GM21526 (cell line): ENCODE data around the gene SENP3.

Source experiments
- ATAC-seq: cut with Tn5 transposase; IDR thresholded peaks from one replicate; pipeline ENCODE4 v1.9.1; 2021; ENCODE audit warnings: moderate library complexity; ENCODE audit not compliant: unreplicated experiment, low FRiP score

SENP3 gene

GRCh38 chr17:7575481-7575883 lies 13.8 kb downstream of the SENP3 start:
- ATAC-seq, result no peak

- ATAC-seq, result no peak
Measured at GRCh38 chr17:7575959-7576358, 14.2 kb downstream of the SENP3 start.

GRCh38 chr17:7576432-7576937 lies 14.8 kb downstream of the SENP3 start:
- ATAC-seq, result no peak

DNA sequence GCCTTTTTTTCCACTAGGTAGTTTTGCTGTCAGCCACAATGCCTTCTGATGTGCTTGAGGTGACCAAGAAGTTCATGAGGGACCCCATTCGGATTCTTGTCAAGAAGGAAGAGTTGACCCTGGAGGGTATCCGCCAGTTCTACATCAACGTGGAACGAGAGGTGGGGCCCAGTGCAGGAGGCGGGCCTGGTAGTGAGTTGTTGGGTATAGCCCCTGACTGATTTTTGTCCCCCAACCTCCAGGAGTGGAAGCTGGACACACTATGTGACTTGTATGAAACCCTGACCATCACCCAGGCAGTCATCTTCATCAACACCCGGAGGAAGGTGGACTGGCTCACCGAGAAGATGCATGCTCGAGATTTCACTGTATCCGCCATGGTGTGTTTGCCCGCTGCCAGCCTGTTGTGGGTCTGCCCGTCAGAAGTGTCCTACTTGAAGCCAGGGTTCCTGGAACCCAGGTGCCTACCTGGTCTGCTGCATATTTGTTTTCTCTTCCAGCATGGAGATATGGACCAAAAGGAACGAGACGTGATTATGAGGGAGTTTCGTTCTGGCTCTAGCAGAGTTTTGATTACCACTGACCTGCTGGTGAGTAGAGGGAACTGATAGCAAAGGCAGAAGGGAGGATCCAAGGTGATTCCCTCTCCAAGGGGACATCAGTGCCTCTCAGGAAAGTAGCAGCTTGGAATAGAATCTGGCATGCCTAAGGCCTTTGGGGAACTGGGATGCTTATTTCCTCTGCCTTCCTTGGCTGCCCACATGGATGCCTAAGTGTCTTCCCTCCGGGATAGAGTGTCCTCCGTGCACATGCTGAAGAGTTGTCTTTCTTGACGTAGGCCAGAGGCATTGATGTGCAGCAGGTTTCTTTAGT lies 15.8 kb downstream of the SENP3 start:
- ATAC-seq, result no peak

- ATAC-seq, result no peak
Measured at GRCh38 chr17:7579001-7579833, 17.5 kb downstream of the SENP3 start, which contains the start of gene CD68. Gene CD68, plus strand, starts transcription at chr17:7579638. Its CDS starts 40 bp downstream, at chr17:7579678.

DNA sequence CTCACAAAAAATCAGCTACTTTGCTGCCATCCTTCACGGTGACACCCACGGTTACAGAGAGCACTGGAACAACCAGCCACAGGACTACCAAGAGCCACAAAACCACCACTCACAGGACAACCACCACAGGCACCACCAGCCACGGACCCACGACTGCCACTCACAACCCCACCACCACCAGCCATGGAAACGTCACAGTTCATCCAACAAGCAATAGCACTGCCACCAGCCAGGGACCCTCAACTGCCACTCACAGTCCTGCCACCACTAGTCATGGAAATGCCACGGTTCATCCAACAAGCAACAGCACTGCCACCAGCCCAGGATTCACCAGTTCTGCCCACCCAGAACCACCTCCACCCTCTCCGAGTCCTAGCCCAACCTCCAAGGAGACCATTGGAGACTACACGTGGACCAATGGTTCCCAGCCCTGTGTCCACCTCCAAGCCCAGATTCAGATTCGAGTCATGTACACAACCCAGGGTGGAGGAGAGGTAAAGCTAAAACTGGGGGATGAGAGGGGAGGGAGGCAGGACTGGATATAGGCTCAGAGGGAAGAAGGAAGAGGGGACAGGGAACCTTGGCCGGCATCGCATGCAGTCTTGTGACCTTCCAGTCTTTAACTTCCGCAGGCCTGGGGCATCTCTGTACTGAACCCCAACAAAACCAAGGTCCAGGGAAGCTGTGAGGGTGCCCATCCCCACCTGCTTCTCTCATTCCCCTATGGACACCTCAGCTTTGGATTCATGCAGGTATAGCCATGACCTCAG lies 18.3 kb downstream of the SENP3 start:
- ATAC-seq, result no peak

DNA sequence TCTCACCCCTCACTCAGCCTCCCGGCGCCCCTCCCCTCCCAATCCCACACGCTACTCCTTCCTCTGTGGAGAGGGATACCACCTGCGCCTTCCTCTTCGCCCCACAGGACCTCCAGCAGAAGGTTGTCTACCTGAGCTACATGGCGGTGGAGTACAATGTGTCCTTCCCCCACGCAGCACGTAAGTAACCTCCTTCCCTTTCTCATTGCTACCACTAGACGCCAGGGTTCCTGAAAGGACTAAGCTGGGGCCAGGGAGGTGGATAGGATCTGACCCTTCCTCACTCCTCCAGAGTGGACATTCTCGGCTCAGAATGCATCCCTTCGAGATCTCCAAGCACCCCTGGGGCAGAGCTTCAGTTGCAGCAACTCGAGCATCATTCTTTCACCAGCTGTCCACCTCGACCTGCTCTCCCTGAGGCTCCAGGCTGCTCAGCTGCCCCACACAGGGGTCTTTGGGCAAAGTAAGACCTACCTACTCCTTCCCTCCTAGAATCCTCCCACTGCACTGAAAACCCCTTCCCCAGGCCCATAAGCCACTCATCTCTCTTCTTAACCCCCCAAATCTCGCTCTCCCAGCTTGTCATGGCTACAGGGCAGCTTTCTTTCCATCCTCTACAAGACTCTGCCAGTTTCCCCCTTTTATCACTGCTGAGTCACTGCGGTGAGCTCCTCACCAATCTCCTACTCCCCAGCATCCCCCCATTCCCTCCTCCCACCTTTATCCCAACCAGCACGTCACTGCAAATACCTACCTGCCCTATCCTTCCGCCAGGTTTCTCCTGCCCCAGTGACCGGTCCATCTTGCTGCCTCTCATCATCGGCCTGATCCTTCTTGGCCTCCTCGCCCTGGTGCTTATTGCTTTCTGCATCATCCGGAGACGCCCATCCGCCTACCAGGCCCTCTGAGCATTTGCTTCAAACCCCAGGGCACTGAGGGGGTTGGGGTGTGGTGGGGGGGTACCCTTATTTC lies 19.2 kb downstream of the SENP3 start:
- no peak for ATAC-seq

DNA sequence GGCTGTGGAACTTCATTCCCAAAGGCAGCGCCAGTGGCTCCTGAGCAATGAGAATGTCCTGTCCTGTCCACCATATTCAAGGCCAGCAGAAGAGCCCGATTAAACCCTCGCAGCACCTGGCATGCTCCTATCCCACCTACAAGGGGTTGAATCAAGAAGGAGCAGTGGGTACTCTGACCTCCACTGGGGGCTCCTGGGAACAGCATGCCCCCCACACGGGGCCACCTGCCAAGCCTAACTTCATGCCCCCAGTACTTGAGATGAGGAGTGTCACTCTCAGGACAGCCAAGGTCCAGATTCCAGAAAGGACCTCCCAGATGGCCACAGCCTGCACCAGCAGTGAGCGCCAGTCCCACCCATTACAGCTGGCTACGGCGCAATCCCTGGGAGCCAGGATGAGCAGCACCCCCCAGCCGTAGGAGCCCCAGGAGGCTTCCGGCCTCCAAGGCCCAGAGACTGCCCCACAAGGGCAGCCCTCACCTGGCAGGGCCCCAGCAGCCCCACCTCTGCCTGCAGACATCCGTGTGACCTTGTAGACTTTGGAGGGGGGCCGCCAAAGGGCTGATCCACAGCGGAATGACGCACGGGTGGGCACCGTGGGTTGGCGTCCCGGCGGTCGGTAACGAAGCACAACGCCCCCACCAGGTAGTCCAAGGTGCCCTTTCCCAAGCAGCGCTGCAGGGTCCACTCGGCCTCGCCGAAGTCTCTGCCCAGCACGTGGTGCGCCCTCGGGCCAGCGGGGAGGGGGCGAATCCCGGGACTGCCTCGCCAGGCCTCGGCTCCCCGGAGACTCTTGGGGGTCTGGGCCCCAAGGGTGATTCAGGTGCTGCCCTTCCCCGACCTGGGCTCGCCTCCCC lies 20.9 kb downstream of the SENP3 start:
- ATAC-seq, result no peak

GRCh38 chr17:7583253-7584109 lies 21.8 kb downstream of the SENP3 start, which contains the start of gene MPDU1:
Gene MPDU1, plus strand, starts transcription at chr17:7583852. Its CDS starts 11 bp downstream, at chr17:7583863.
- peak; percentile 46 for ATAC-seq

GRCh38 chr17:7586673-7587419 lies 25.1 kb downstream of the SENP3 start:
- ATAC-seq, result no peak

GRCh38 chr17:7587420-7588151 lies 25.9 kb downstream of the SENP3 start:
- no peak for ATAC-seq

- ATAC-seq, result no peak
Measured at GRCh38 chr17:7588553-7589203, 27.0 kb downstream of the SENP3 start.

DNA sequence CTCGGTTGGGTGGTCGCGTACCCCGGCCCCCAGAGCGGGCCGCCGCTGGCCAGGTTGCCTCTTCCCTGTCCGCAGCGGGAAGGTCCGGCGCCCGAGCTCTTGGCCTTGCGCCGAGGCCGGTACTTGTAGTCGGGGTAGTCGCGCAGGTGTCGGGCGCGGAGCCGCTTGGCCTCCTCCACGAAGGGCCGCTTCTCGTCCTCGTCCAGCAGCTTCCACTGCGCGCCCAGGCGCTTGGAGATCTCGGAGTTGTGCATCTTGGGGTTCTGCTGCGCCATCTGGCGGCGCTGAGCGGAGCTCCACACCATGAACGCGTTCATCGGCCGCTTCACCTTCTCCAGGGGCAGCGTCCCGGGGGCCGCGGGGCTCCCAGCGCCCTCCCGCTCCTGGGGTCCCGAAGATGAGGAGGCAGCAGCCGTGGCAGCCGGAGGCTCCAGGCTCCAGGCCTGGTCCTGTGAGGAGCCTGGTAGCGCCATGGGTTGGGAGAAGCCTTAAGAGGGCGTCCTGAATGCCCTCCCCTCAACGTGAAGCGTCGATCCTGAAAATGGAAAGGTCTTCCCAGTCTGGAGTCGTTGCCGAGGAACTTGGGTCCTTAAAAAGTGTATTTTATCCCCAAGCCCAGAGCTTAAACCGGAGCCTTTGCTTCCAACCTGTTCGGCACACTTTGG lies 27.6 kb downstream of the SENP3 start:
- no peak for ATAC-seq

DNA sequence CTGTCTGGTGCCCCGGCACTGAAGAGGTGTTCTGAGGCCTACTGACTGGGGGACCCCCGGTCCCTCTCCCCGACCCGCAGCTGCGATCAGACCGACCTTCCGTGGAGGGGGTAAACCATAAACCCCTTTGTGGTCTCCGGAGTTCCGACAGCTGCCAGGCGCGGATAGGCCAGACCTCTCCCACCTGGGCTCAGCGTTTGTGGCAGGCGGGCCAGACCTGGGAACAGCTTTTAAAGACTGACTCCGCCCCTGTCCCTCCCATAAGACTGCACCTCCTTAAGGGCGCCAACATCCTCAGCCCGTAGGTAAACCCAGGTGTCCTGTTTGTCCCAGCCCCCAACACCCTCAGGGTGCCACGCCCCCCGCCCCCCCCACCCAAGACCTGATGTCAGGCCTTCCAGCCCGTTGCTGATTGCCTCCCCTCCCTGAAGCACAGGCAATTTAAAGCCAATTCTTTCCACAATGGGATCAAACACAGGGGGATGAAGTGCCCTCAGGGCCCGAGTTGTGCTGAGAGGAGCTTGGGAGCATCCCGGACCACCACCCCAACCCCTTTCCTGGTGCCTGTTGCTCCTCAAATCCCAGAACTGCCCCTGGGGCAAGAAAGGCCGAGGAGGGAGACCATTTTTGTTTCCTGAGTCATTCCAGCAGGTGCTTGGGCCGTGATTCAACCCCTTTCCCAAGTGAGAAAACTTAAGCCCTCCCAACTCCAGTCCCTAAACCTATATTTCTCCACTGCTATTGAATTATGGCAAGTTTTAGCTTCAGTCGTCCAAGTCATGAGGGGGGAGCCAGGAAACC lies 28.4 kb downstream of the SENP3 start, which contains the start of gene SOX15:
Gene SOX15, minus strand, starts transcription at position 204 of the 801 bp plus-strand sequence. CDS start 418 bp downstream, outside the sequence.
- no peak for ATAC-seq
